GM21526 (cell line): ENCODE results near the gene CLIP2.
"Not testable (repeated sequence)": the region's sequence is repeated elsewhere in the genome, so short reads cannot be mapped to it uniquely, and the experiment has no call there.

ENCODE experiments used
- ATAC-seq: cut with Tn5 transposase; IDR thresholded peaks from one replicate; pipeline ENCODE4 v1.9.1; 2021; ENCODE audit warnings: moderate library complexity; ENCODE audit not compliant: unreplicated experiment, low FRiP score

CLIP2 gene

DNA sequence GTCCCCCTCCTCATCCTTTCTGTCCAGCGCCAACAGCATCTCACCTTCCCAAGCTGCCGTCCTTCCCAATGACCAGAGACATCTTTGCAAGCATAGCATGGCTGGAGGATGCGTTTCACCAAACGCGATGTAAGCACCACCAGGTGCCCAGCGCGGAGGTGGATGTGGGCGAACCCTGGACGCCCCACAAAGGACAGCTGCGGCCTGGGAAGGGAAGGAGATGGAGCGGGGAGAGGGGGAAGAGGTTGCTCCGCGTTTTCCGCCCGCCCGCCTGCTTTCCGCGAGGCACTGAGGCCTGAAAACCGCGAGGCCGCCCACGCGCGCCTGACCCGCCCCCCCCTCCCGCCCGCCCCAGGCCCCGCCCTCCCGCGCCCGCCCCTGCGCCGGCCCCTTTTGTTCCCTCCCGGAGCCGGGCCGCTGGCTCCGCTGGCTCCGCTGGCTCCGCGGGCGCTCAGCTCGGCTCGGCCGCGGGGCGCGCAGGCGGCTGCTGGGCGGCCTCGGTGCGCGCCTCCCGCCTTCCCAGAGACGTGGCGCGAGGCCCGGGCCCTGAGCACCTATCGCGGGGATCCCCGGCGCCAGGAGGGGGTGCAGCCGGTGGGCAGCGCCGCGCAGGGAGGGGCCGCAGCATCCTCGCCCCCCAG, at the start of gene CLIP2:
CLIP2 (plus strand) TSS at position 390 of the 641 bp plus-strand sequence. CDS start 28,140 bp downstream, outside the sequence.
- peak; percentile 46 for ATAC-seq

DNA sequence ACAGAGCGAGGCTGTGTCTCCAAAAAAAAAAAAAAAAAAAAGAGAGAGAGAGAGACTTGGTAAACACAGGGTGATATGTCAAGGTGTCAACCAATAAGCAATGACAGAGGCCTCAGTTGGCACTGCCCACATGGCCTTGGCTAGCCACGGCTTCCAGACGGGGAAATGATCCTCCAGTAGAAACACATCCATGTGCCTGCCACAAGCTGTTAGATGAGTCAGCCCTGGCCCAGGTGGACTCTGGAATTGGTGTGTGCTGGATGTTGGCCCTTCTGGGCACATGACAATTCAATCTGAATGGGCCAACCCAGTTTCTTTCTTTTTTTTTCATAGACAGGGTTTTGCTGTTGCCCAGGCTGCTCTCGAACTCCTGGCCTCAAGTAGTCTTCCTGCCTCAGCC, 48.7 kb upstream of the CLIP2 start:
- no peak for ATAC-seq

DNA sequence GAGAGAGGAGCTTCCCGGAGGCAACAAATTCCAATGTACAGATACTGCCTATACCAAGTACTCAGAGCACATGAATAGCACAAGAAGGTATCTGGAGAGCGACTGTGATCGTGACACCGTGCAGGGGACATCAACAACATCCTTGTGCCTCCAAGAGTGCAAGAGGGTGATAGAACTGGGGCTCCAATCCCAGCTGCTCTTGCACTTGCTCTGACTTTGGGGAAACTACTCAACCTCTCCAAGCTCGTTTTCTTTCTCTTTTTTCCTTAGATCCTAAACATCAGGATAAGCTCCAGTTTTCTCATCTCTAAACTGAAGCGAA, 47.1 kb upstream of the CLIP2 start:
- ATAC-seq = no peak

DNA sequence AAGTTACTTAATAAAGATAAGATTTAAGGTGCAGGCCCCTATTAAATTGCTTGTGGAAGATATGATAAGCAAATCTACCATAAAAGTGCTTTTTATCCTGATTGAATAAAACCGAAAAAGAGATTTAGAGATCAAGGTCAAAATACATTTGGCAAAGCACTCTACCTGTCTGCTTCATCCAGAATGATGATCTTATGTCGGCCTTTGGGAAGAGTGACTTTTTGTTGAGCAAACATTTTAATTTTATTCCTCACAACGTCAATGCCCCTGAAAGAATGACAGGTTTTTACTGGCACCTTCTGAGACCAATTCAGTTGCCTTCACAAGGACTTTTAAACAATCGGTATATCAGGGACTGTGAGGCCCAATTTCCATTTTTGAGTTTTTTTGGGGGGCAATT, 42.7 kb upstream of the CLIP2 start:
- no peak for ATAC-seq

DNA sequence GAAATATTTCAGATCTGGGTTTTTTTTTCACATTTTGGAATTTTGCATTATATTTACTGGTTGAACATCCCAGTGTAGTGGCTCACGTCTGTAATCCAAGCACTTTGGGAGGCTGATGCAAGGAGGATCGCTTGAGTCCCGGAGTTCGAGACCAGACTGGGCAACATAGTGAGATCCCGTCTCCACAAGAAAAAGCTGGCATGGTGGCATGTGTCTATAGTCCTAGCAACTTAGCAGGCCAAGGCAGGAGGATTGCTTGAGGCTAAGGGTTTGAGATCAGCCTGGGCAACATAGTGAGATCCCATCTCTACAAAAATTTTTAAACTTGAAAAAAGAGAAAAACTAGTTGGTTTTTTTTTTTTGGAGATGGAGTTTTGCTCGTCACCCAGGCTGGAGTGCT, 41.1 kb upstream of the CLIP2 start:
- ATAC-seq = no peak

DNA sequence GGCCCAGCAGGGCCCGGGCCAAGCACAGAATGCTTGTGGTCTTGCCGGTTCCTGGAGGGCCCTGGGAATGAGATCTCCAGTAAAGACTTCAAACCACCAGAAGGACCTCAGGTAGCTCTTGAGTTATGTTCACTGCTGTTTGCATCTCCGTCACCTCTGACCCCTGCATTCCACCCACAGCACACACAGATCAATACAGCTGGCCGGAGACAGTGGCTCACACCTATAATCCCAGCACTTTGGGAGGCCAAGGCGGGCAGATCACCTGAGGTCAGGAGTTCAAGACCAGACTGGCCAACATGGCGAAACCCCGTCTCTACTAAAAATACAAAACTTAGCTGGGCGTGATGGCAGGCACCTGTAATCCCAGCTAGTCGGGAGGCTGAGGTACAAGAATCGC, 40.1 kb upstream of the CLIP2 start:
- not testable (repeated sequence) for ATAC-seq

DNA sequence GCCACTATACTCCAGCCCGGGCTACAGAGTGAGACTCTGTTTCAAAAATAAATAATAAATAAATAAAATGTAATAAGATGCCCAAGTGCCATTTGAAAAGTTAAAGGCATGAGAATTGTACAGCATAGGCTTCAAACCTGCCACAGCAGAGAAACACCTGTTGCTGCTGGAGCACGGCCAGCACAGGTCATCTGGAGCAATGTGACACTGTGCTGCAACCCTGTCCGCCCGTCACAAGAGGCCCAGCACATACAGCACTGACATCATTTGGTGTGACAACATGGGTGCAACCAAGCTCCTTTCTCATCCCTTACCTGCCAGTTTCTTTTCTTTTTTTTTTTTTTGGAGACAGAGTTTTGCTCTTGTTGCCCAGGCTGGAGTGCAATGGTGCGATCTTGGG, 36.3 kb upstream of the CLIP2 start:
- ATAC-seq = no peak

DNA sequence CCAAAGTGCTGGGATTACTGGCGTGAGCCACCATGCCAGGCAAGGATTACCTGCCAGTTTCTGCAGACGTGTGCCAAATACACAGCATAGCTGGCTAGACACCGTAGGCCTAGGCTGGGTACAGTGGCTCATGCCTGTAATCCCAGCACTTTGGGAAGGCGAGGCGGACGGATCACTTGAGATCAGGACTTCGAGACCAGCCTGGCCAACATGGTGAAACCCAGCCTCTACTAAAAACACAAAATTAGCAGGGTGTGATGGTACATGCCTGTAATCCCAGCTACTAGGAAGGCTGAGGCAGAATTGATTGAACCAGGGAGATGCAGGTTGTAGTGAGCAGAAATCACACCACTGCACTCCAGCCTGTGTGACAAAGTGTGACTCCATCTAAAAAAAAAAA, 35.9 kb upstream of the CLIP2 start:
- ATAC-seq = no peak

DNA sequence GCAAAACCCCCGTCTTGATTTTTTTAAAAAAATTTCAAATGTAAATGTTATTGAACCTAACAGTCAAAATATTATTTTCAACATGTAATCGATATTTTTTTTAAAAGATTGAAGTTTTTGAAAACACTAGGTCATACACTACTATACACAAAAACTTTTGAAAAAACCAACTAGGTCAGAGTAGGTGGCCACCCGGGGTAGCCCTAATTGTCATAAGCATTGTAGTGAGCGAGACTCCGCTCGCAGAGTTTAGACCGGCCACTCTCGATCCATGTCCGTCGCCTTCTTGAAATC, 35.4 kb upstream of the CLIP2 start:
- ATAC-seq = no peak

DNA sequence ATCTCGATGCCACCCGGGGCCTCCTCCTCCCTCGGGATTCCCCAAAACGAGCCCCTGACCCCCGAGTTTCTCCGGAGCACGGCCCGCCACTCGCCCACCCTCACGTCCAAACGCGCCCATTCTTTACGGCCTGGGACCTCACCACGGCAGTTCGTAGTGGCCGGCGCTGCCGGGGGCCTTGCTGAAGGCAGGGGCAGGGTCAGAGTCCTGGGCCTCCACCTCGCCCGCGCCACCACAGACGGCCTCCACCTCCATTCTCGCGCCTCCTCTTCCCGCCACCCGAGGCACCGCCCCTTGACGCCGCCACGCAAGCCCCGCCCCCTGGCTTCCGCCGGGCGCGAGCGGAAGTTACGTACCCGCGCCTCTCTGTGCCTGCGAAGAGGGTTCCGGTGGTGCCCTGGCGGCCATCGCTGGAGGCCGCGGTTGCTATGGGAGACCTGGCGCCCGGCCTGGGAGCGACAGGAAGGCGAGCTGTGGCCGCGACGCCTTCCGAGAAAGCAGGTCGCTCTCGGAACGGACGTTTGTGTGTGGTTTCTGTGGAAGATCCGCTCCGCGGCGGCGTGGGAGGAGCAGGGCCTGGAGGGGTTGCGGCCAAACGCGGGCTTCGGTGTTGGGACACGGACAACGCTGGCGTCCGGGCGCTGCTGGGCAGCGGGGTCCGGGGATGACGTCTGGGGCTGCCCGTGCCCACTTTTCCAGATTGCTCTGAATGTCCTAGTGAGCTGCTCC, 34.9 kb upstream of the CLIP2 start, which contains the start of gene RFC2:
RFC2 (minus strand) TSS at position 271 of the 729 bp plus-strand sequence; CDS start at position 255, 16 bp downstream.
- ATAC-seq = peak; percentile 84

DNA sequence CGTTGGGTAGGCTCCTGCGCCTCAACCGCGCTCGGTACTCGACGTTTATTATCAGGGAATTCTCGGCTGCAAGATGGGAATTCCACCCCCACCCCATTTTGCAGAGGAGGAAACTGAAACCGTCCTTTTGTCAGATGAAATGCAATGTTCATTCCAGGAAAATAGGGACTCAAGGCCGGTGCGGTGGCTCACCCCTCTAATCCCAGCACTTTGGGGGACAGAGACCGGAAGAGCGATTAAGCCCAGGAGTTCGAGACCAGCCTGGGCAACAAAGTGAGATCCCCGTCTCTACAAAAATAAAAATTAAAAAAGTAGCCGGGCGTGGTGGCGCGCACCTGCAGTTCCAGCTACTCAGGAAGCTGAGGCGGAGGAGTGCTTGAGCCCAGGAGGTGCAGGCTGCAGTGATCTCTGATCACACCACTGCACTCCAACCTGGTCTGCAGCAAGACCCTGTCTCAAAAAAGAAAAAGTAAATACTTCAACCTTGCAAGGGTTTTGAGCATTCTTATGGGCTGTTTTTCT, 34.3 kb upstream of the CLIP2 start:
- no peak for ATAC-seq

DNA sequence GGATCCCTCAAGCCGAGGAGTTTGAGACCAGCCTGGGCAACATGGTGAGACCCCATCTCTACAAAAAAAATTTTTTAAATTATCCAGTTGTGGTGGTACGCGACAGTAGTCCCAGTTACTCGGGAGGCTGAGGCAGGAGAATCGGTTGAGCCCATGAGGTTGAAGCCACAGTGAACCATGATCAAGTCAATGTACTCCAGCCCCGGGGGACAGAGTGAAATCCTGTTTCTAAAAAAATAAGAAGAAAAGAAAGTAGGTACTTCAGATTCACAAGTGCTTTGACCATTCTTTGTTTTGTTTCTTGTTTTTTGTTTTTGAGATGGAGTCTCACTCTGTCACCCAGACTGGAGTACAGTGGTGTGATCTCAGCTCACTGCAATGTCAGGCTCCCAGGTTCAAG, 33.7 kb upstream of the CLIP2 start:
- not testable (repeated sequence) for ATAC-seq

DNA sequence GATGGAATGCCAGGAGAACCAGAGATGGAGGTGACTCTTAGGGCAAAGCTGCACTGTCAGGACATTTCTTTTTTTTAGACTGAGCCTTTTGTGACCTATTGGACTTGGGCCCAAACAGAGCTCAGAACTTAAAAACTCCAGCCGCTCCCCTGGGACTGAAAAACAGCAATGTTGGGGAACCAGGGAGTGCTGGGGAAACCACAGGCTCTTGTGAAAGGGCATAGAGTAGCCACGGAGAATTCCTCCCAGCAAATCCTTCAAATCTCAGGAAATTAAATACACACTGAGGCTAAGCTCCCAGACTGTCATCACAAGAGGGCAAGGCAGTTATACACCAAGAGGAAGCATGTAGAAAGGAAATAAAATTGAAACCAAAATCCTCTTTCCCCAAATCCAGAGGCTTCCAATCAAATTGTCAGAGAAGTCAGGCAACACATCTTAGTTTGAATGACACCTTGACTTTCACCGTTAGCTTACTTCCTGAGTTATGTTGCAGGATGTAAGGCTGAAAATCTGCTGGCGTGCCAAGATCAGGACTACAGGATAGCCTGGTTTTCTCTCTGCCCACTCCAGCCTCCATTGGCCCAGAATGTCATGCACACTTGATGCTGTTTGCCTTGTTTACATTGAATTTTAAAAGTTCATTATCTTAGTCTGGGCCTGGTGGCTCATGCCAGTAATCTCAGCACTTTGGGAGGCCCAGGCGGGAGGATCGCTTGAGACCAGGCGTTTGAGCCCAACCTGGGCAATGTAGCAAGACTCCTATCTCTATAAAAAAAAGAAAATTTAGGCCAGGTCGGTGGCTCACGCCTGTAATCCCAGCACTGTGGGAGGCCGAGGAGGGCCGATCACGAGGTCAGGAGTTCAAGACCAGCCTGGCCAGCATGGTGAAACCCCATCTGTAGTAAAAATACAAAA, 32.5 kb upstream of the CLIP2 start:
- ATAC-seq = no peak

DNA sequence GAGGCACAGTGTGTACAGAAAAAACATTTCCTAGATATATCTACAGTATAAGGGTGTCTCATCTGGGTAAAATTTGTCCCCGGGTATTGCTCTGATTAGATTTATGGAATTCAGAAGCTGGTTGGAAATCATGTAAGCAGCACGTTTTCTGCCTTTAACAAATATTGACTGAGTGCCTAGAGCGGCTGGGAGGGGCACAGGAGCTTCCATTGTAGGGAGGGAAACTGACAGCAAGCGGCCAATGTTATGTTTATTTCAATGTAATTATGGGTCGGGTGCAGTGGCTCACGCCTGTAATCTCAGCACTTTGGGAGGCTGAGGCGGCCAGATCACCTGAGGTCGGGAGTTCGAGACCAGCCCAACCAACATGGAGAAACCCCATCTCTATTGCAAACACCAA, 30.6 kb upstream of the CLIP2 start:
- ATAC-seq = no peak

DNA sequence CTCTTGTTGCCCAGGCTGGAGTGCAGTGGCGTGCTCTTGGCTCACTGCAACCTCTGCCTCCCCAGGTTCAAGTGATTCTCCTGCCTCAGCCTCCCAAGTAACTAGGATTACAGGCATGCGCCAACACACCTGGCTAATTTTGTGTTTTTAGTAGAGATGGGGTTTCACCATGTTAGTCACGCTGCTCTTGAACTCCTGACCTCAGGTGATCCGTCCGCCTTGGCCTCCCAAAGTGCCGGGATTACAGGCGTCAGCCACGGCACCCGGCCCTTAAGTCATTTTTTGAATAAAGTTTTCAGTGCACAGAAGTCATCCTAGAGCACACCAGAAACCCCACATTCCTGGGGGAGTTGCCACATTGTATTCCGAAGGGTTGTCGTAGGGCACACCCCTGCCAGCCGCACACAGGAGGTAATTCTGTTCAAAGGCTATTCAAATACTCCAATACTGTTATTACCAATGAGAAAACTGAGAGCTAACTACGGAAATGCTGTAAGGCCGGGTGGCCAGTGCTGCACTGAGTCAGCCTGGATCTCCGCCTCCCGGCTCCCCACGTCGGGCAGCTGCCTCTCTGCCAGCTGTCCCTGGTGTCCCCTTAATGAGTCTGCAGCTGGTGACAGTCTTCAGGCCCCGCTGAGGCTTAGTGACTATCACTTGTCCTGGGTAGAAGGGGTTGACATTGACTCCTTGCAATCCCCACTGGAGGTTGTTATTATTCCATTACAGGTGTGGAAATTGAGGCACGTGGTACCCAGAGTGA, 26.4 kb upstream of the CLIP2 start:
- ATAC-seq = no peak

DNA sequence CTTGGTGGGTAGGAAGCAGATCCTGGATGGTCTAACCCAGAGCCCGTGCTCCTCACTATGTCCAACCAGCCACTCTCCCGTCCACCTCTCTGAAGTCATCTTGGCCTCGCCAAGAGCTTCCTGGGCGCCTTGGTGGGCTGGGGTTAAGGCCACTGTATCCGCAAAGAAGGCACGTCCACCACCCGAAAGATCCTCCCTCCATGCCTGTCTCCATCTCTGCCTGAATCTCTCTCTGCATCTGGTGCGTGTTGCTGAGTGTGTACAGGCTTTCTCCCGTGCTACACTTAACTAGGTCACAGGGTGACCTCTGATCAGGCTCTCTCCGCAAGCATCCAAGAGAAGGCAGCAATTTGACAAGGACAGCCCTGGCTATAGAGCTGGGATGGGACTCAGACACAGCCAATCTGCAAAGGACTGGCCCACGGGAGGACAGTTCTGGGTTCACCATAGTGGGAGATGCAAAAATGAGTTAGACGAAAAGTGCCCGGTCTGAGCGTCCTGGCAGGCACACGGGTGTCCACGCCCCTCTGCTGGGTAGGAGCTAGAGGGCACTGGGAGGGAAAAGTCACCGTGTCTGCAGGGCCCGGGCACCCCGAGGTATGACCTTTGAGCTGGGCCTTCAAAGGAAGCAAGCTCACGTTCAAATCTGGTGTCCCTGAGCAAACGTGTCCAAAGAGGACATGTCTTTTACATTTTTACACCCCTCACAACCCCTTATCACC, 25.6 kb upstream of the CLIP2 start:
- ATAC-seq = no peak

DNA sequence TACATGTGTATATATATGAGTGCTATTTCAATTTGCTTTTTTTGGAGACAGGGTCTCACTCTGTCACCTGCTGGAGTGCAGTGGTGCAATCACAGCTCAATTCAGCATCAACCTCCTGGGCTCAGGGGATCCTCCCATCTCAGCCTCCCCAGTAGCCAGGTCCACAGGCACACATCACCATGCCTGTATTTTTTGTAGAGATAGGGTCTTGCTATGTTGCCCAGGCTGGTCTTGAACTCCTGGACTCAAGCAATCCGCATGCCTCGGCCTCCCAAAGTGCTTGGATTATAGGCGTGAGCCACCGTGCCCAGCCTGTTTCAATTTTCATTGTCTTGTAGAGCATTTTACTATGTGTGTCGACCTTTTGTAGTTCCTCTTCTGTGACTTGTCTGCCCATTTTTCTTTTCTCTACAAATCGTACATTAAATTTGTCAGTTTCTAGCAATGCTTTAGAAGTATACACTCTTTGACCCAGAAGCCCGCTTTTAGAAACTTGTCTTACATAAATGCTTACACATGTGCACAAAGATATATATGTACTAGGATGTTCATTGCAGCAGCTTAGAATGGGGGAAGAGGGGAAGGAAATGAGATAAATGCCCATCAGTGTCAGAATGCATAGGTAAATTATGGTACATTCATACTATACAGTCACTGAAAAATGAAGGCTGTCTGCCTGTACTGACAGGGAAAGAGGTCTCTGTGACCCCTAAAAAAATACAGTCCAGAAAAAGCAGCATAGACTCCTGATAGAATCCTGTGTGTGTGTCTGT, 22.8 kb upstream of the CLIP2 start:
- no peak for ATAC-seq

DNA sequence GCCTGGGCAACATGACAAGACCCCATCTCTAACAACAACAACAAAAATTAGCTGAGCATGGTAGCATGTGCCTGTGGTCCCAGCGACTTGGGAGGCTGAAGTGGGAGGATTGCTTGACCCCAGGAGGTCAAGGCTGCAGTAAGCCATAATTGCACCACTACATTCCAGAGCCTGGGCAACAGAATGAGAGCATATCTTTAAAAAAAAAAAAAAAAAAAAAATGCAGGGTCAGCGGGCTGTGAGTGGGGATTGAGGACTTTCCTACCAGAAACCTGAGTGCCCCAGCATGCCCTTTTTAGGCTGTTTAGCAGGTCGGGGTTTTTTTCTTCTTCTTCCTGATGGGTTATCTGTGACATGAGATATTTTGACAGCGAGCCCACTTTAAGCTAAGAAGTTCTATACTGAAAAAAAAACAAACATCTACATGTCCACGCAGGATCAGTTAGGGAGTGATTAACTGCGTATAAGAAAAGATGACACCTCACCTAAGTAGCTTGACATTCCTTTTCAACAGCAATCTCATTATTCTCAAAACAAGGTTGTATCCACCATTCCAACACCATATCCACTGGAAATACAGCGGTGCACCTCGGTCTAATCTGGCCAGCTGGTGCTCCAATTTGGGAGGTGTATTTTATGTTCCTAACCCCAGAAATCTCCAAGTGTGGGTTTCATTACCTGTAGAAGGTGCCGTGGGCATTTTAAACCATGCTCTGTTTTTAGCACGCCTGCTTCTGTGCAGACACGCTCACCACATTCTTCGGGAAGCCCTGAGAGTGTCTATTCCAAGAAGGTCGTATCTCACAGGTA, 21.2 kb upstream of the CLIP2 start:
- ATAC-seq = no peak
